KOPT-K1 (cell line): ENCODE data around the gene MEGF11.

ENCODE experiments used
- H3K27ac ChIP-seq: fragments of 200-600 bp; sonication (generic); 2 replicates; pipeline ENCODE4 v1.5.1; 2016; ENCODE audit warnings: antibody characterized with exemption, mild to moderate bottlenecking, low read depth, low read length; ENCODE audit not compliant: poor library complexity, severe bottlenecking
- H3K36me3 ChIP-seq: fragments of 200-600 bp; sonication (generic); 2 replicates; pipeline ENCODE4 v1.5.1; 2017; ENCODE audit warnings: antibody characterized with exemption, mild to moderate bottlenecking, low read length, moderate library complexity; ENCODE audit not compliant: insufficient read depth
- H3K9me3 ChIP-seq: fragments of 200-600 bp; sonication (generic); 2 replicates; pipeline ENCODE4 v1.5.1; 2017; ENCODE audit warnings: antibody characterized with exemption, low read length, mild to moderate bottlenecking; ENCODE audit not compliant: insufficient read depth, poor library complexity, severe bottlenecking

Gene MEGF11

GRCh38 chr15:66001717-66002426 lies 251.7 kb downstream of the MEGF11 start:
- H3K36me3 ChIP-seq, result no peaks in the 10 kb centered on the region
- H3K27ac ChIP-seq, result no peak overlapping the region
- H3K9me3 ChIP-seq, result no peaks in the 10 kb centered on the region

DNA sequence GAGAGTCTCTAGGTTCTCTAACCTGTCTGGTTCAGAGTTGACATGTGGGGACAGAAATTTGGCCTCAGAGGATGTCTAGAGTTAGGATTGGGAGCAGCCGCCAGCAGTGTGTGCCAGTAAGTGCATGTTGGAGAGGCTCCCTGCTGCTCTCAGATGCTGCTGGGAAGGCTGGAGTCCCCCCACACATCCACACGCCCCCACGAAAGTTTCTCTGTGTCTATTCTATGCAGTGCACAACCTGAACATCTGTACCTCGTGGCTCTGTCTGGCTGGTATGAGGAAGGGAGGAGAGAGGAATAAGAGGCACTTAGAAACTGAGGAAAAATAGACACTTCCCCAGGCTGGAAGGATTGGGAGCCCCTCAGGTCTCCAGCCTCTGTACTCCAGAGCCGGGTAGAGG lies 252.5 kb downstream of the MEGF11 start:
- Histone ChIP-seq H3K27ac (no peak overlapping the region), H3K36me3 (no peaks in the 10 kb centered on the region), H3K9me3 (no peaks in the 10 kb centered on the region)

DNA sequence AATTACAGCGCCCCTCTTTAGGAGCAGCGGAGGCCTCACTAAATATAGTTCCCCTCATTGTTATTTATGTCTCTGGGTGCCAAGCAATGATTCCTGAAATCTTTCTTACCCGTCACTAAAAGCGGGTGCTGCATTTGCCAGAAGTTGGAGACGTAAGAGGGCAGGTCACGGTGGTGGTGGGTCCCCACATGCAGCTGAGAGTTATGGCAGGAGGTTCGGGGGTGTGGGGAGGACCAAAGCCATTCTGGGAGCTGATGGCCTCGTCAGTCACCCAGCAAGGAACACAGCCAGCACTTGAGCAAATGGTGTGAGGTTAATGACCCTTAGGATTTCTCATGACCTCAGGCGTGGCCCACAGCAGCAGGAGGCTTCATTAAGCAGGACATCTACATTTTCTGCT lies 255.1 kb downstream of the MEGF11 start:
- Histone ChIP-seq H3K9me3 (no peaks in the 10 kb centered on the region), H3K27ac (no peak overlapping the region), H3K36me3 (no peaks in the 10 kb centered on the region)

DNA sequence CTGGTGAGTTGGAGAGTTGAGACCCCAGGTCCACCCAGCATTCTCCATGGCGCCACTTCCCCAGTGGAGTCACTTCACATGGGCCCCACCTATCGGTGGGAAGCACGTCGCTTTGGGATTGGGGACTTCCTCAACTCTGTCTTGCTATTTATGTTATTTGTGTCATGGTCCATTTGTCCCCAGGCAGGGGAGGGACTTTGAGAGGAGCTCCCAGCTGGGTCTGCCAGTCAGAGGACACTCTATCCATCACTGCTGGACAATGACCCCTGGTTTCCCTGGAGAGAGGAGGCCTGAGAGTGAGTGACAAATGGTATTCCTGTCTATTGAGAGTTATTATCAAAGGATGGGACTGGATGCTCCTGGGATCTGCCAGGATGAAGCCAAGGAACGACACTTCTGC lies 256.6 kb downstream of the MEGF11 start:
- Histone ChIP-seq H3K9me3 (no peaks in the 10 kb centered on the region), H3K27ac (no peak overlapping the region)

GRCh38 chr15:65994832-65995231 lies 258.7 kb downstream of the MEGF11 start:
- H3K27ac ChIP-seq, result no peak overlapping the region
- H3K36me3 ChIP-seq, result no peaks in the 10 kb centered on the region
- H3K9me3 ChIP-seq, result no peaks in the 10 kb centered on the region

More for the DNA sequence above, 256.6 kb downstream of the MEGF11 start:
- H3K36me3 ChIP-seq, result no peaks in the 10 kb centered on the region

- Histone ChIP-seq H3K9me3 (no peaks in the 10 kb centered on the region), H3K27ac (no peak overlapping the region), H3K36me3 (no peaks in the 10 kb centered on the region)
Observed at GRCh38 chr15:65993762-65994161, 259.8 kb downstream of the MEGF11 start.

- Histone ChIP-seq H3K9me3 (no peaks in the 10 kb centered on the region), H3K36me3 (no peaks in the 10 kb centered on the region), H3K27ac (no peak overlapping the region)
Observed at GRCh38 chr15:65993236-65993635, 260.3 kb downstream of the MEGF11 start.

DNA sequence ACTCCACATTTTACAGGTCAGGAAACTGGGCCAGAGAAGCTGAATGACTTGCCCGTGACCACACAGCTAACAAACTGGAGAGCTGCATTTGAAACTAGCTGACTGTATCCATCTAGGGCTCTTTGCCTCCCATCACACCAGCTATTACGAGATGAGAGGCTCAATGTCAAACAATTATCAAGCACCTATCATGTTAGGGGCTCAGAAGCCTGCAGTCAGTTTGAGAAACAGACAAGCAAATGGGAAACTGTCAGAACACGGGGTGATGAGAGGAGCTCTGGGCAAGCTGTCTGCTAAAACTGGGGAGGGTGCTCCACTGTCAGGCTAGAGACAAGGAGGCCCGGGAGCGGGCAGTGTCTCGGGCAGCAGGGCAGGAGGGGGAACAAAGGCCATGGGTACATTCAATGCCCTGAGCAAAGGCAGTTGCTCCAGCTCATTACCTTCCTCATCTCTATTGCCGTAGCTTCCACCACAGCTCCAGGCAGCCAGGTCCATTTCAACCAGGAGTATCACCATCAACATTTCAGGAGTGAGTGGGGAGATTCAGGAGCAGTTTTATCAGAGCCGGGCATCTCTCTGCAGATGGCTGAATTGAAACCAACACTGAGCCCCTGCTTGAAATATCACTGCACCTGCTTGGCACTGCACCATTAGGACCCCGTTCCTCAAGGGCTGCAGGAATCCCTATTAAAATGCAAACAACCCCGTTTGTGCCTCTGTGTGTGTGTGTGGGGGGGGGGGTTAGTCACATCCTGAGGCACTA lies 261.6 kb downstream of the MEGF11 start:
- H3K36me3 ChIP-seq, result no peaks in the 10 kb centered on the region
- H3K27ac ChIP-seq, result no peak overlapping the region
- H3K9me3 ChIP-seq, result no peaks in the 10 kb centered on the region

- no peaks in the 10 kb centered on the region for H3K36me3 ChIP-seq
- no peak overlapping the region for H3K27ac ChIP-seq
- no peaks in the 10 kb centered on the region for H3K9me3 ChIP-seq
Observed at GRCh38 chr15:65990298-65990981, 263.1 kb downstream of the MEGF11 start.

- no peaks in the 10 kb centered on the region for H3K9me3 ChIP-seq
- H3K36me3 ChIP-seq, result no peaks in the 10 kb centered on the region
- no peak overlapping the region for H3K27ac ChIP-seq
Observed at GRCh38 chr15:65987100-65987499, 266.4 kb downstream of the MEGF11 start.

DNA sequence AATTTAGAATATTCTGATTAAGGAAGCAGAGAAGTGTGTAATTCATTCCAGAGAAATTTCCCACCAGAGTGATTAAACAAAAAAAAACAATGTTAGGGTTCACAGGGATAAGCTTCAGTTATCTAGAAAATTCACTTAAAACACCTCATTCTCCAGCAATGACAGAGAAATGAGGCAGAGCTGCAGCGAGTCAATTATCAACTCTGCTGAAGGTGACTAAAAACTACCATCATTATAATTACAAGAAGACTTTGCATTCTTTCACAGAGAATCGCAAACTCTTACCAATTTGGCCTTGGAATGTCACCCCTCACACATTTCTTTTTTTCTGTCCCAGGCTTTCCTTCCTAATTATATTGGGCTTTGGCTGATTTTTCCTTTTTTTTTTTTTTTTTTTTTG lies 267.1 kb downstream of the MEGF11 start:
- Histone ChIP-seq H3K27ac (no peak overlapping the region), H3K9me3 (no peaks in the 10 kb centered on the region), H3K36me3 (no peaks in the 10 kb centered on the region)

GRCh38 chr15:65985387-65985786 lies 268.2 kb downstream of the MEGF11 start:
- H3K9me3 ChIP-seq, result no peaks in the 10 kb centered on the region
- H3K27ac ChIP-seq, result no peak overlapping the region
- H3K36me3 ChIP-seq, result no peaks in the 10 kb centered on the region

DNA sequence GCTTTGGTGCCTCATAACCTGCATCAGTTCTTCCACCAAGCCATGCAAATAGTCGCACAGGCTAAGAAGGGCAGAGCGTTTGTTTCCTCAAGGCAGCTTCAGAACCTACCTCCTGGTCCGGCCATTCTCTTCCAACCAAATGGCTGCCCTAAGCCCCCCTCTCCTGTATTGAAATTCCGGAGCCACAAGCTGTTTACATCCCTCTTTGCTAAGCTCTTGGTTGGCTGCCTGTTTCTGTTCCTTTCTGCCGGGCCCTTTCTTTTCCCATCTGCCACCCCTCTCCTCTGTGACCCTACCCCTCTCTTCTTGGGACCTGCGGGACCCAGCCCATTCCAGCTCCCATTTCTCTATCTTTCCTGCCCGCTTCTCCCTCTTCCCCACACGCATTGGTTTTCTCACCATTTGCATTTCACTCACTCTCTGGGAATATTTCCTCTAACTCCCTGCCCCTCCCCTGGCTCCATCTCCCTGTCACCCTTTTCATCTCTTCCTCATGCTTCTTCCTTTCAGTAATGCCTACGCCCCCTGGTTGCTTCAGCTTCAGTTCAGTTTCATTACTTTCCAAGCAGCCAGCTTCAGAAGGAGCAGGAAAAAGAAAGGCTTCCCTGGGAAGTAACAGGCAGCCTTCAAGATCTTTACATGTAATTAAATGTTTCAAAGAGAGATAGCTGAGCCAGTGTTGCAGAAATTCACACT lies 270.8 kb downstream of the MEGF11 start:
- Histone ChIP-seq H3K36me3 (no peaks in the 10 kb centered on the region), H3K27ac (no peak overlapping the region), H3K9me3 (no peaks in the 10 kb centered on the region)

DNA sequence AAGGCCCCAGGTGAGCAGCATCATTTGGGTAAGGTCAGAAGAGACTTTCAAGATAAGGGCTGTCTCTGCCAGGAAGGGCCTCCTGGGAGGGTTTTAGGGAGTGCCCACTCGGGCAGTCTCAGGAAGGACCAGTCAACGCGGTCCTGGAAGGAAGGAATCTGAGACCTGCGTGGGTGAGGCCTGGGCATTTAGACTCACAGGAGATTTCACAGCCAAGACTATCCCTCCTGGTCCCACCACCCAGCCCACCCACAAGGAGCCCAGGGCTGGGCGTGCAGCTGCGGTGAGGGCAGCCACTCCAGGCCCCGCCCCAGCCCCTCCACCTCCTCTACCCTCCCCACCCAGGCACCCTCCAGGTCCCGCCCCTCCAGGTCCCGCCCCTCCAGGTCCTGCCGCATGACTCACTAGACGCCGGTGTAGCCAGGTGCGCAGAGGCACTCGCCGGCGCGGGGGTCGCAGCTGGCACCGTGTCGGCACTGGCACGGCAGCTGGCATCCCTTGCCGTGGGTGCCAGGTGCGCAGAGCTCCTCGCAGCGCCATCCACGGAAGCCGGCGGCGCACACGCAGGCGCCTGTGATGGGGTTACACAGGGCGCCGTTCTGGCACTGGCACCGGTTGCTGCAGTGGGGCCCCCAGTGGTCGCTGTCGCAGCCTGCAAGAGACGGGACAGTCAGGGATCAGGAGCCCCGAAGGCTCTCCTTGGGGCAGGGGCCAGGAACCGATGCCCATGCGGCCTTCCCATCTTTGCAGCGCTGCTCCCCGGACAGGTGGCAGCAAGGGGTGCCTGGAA lies 271.5 kb downstream of the MEGF11 start:
- no peaks in the 10 kb centered on the region for H3K9me3 ChIP-seq
- no peak overlapping the region for H3K27ac ChIP-seq
- H3K36me3 ChIP-seq, result no peaks in the 10 kb centered on the region
